Transverse colon (tissue), 4 donors: ENCODE results near the gene HIGD2B. TPM values are rescaled to one million over a fixed set of nuclear protein-coding genes. Genes with fewer than 3 reads are reported as not detected.

ENCODE experiments used
- DNase-seq: peaks from one replicate; pipeline ENCODE4 v3.0.0-alpha.2; 2019
- H3K27ac ChIP-seq, 4 donors: fragments of 200-600 bp; sonication (generic); 2 replicates each; pipeline ENCODE4 v1.5.1; 2016 to 2018; ENCODE audit warnings: inconsistent platforms in 4 of 4
- H3K27me3 ChIP-seq: fragments of 200-600 bp; sonication (generic); 2 replicates; pipeline ENCODE4 v1.5.1; 2017; ENCODE audit warnings: inconsistent platforms
- H3K36me3 ChIP-seq, 4 donors: fragments of 200-600 bp; sonication (generic); 2 replicates each; pipeline ENCODE4 v1.5.1; 2017 to 2019; ENCODE audit warnings: inconsistent platforms in 4 of 4
- H3K4me1 ChIP-seq, 4 donors: fragments of 200-600 bp; sonication (generic); 2 replicates each; pipeline ENCODE4 v1.5.1; 2017 to 2020; ENCODE audit warnings: inconsistent platforms in 4 of 4
- H3K4me3 ChIP-seq, 4 donors: fragments of 200-600 bp; sonication (generic); 1 replicate in 1 of 4; 2 replicates in 3 of 4; pipeline versions ENCODE4 v1.5.1 to v1.6.1; 2017 to 2019; ENCODE audit warnings: inconsistent platforms in 4 of 4
- H3K9me3 ChIP-seq, 2 donors: fragments of 200-600 bp; sonication (generic); 2 replicates each; pipeline ENCODE4 v1.5.1; 2017 to 2019; ENCODE audit warnings: inconsistent platforms in 2 of 2
- CTCF ChIP-seq, 5 experiments: fragments of 200-600 bp in 3 of 5; fragments of 450-650 bp in 2 of 5; sonication (generic) in 3 of 5; IDR thresholded peaks; 1 replicate in 2 of 5; 2 replicates in 3 of 5; pipeline ENCODE4 v1.5.1; 2016 to 2017; ENCODE audit warnings: antibody characterized with exemption in 5 of 5, inconsistent platforms in 3 of 5, mild to moderate bottlenecking in 2 of 5, moderate library complexity in 1 of 5
- EP300 ChIP-seq: sonication (generic); formaldehyde crosslinking; IDR thresholded peaks from one replicate; pipeline ENCODE4 v1.6.1; 2017; ENCODE audit warnings: antibody characterized with exemption, low read depth
- POLR2A ChIP-seq: fragments of 450-650 bp; IDR thresholded peaks from one replicate; pipeline ENCODE4 v1.6.1; 2016; ENCODE audit warnings: antibody characterized with exemption, mild to moderate bottlenecking, moderate library complexity
- POLR2AphosphoS5 ChIP-seq, 3 donors: sonication (generic); formaldehyde crosslinking; IDR thresholded peaks; one replicate each; pipeline ENCODE4 v1.6.1; 2016; ENCODE audit warnings: antibody characterized with exemption in 3 of 3
- WGBS, 2 donors: methylation state at CpG; one replicate each; pipeline ENCODE4 v1.1.5; 2018; ENCODE audit warnings: low coverage in 1 of 2; 5-methylcytosine and 5-hydroxymethylcytosine counted together
- in situ Hi-C, 4 donors: fragments of 200-750 bp; cut with MboI; loops; one replicate each; pipeline versions ENCODE4 v1.15.0 to v1.15.1; 2017; ENCODE audit warnings: low sequenced_read_pairs in 3 of 4, low pct_ligation_motif_present in 1 of 4, low pct_unique_long_range_greater_than_20kb in 1 of 4
- intact Hi-C: fragments of 100-400 bp; cut with DNase I; formaldehyde crosslinking; loops from one replicate; pipeline ENCODE4 v1.15.1; 2023; ENCODE audit warnings: low total_unique reads
- total RNA-seq, 4 donors: library from RNA; depleted of rRNA; stranded (reverse); fragments of >200 nt; gene quantifications; one replicate each; pipeline ENCODE4 v1.1.0, GENCODE V29; 2016

The HIGD2B gene
- total RNA-seq, 4 donors from 2014 or later, result not detected

GRCh38 chr15:72685301-72685924 lies 569 bp downstream of the HIGD2B start:
- H3K27me3 ChIP-seq, result no peaks in the 10 kb centered on the region
- TF ChIP-seq CTCF (IDR thresholded peaks at IDR 0.05), result peak in 3 of 5 experiments; percentile 8 to 27 (median 20)
- no peak for TF ChIP-seq POLR2AphosphoS5 (IDR thresholded peaks at IDR 0.05)
- H3K27ac ChIP-seq, result peak overlapping the region; percentile 93 to 94 (median 94)
- H3K36me3 ChIP-seq, result no peaks in the 10 kb centered on the region
- H3K4me3 ChIP-seq, result peak overlapping the region; percentile 57 to 71 (median 60)
- WGBS, 2 donors, result 20 to 32% methylated on average over 11 to 23 of the region's 23 CpGs
- in situ Hi-C loops, result no loop called here
- no peaks in the 10 kb centered on the region for H3K9me3 ChIP-seq
- intact Hi-C loops, result no loop called here
- H3K4me1 ChIP-seq, result peaks cover 3 to 21% (median 9%) of the 10 kb centered on the region in 4 donors
- no peak for DNase-seq

- in situ Hi-C loops, result no loop called here
Measured at GRCh38 chr15:72682772-72683171, 3.2 kb downstream of the HIGD2B start.

GRCh38 chr15:72680931-72681330 lies 5.1 kb downstream of the HIGD2B start:
- Histone ChIP-seq H3K27me3 (peaks cover 33% of the 10 kb centered on the region), H3K4me3 (no peak overlapping the region), H3K27ac (no peak overlapping the region), H3K4me1 (peaks cover 3 to 9% (median 6%) of the 10 kb centered on the region in 4 donors), H3K9me3 (no peaks in the 10 kb centered on the region), H3K36me3 (no peaks in the 10 kb centered on the region)
- intact Hi-C loops (no loop called here), in situ Hi-C loops (no loop called here)
- no peak for TF ChIP-seq POLR2AphosphoS5 (IDR thresholded peaks at IDR 0.05)
- TF ChIP-seq POLR2A, result no peak
- no peak for TF ChIP-seq EP300
- TF ChIP-seq CTCF (IDR thresholded peaks at IDR 0.05), result no peak
- no peak for DNase-seq
- WGBS, 2 donors, result 55 to 100% methylated on average over 2 to 3 of the region's 3 CpGs

More at GRCh38 chr15:72682772-72683171, 3.2 kb downstream of the HIGD2B start:
- Histone ChIP-seq H3K27ac (no peak overlapping the region), H3K27me3 (peaks cover 22% of the 10 kb centered on the region), H3K9me3 (no peaks in the 10 kb centered on the region), H3K4me3 (no peak overlapping the region), H3K36me3 (no peaks in the 10 kb centered on the region), H3K4me1 (peaks cover 3 to 21% (median 9%) of the 10 kb centered on the region in 4 donors)
- intact Hi-C loops, result no loop called here
- 89 to 94% methylated on average over 3 of the region's 3 CpGs for WGBS, 2 donors
- no peak for DNase-seq
- no peak for TF ChIP-seq CTCF (IDR thresholded peaks at IDR 0.05)
- TF ChIP-seq POLR2AphosphoS5 (IDR thresholded peaks at IDR 0.05), result no peak
- no peak for TF ChIP-seq POLR2A
- no peak for TF ChIP-seq EP300

- intact Hi-C loops, result no loop called here
- TF ChIP-seq POLR2A (no peak), CTCF (IDR thresholded peaks at IDR 0.05) (no peak), EP300 (no peak), POLR2AphosphoS5 (IDR thresholded peaks at IDR 0.05) (no peak)
- Histone ChIP-seq H3K36me3 (no peaks in the 10 kb centered on the region), H3K9me3 (no peaks in the 10 kb centered on the region), H3K4me1 (no peaks in the 10 kb centered on the region), H3K4me3 (no peak overlapping the region), H3K27me3 (peaks cover 55% of the 10 kb centered on the region), H3K27ac (no peak overlapping the region)
- in situ Hi-C loops, result loop anchor here in 1 of 4 donors (10.0 kb wide), 2 partner anchors 82 to 372 kb away; no protein-coding TSS in a partner anchor
- DNase-seq, result no peak
- WGBS, 2 donors, result 90 to 93% methylated on average over 3 to 4 of the region's 4 CpGs
Measured at GRCh38 chr15:72676838-72677237, 9.1 kb downstream of the HIGD2B start.
